Sigmoid colon (tissue), 7 donors: ENCODE results near the gene PPP4R4. TPM values are rescaled to one million over a fixed set of nuclear protein-coding genes. Genes with fewer than 3 reads are reported as not detected.

Experiments used
- DNase-seq: peaks from one replicate; pipeline ENCODE4 v3.0.0-alpha.2; 2019
- H3K27ac ChIP-seq, 4 donors: fragments of 200-600 bp; sonication (generic); one replicate each; pipeline ENCODE4 v1.5.1; 2016 to 2019; ENCODE audit warnings: mild to moderate bottlenecking in 1 of 4
- H3K27me3 ChIP-seq, 3 donors: fragments of 200-600 bp; sonication (generic); one replicate each; pipeline ENCODE4 v1.5.1; 2019; ENCODE audit warnings: mild to moderate bottlenecking in 1 of 3
- H3K36me3 ChIP-seq, 4 donors: fragments of 200-600 bp; sonication (generic); one replicate each; pipeline ENCODE4 v1.5.1; 2016 to 2019
- H3K4me1 ChIP-seq, 4 donors: fragments of 200-600 bp; sonication (generic); one replicate each; pipeline ENCODE4 v1.5.1; 2017 to 2019
- H3K4me3 ChIP-seq, 4 donors: fragments of 200-600 bp; sonication (generic); one replicate each; pipeline ENCODE4 v1.5.1; 2017 to 2019; ENCODE audit warnings: mild to moderate bottlenecking in 2 of 4, moderate library complexity in 1 of 4
- H3K9me3 ChIP-seq, 4 donors: fragments of 200-600 bp in 3 of 4; sonication (generic) in 3 of 4; one replicate each; pipeline versions ENCODE4 v1.5.1 to v1.6.1; 2013 to 2019
- EP300 ChIP-seq, 4 donors: sonication (generic); formaldehyde crosslinking; IDR thresholded peaks; one replicate each; pipeline ENCODE4 v1.6.1; 2017; ENCODE audit warnings: antibody characterized with exemption in 4 of 4
- POLR2A ChIP-seq, 2 donors: fragments of 450-650 bp; IDR thresholded peaks; one replicate each; pipeline ENCODE4 v1.6.1; 2016; ENCODE audit warnings: antibody characterized with exemption in 2 of 2, mild to moderate bottlenecking in 2 of 2, moderate library complexity in 2 of 2
- POLR2AphosphoS5 ChIP-seq, 4 donors: sonication (generic); formaldehyde crosslinking; IDR thresholded peaks; one replicate each; pipeline ENCODE4 v1.6.1; 2017; ENCODE audit warnings: antibody characterized with exemption in 4 of 4
- WGBS, 2 donors: extraction: QIAGEN DNeasy Blood & Tissue Kit; methylation state at CpG; one replicate each; pipeline ENCODE4 v1.1.7; 2013; 5-methylcytosine and 5-hydroxymethylcytosine counted together
- intact Hi-C: fragments of 100-400 bp; cut with DNase I; formaldehyde crosslinking; loops from one replicate; pipeline ENCODE4 v1.15.1; 2023
- polyA plus RNA-seq, 3 donors: library from polyadenylated mRNA; stranded (reverse); fragments of 200-250 nt; gene quantifications; one replicate each; pipeline ENCODE4 v1.2.3, GENCODE V29; 2013
- total RNA-seq, 4 donors: library from RNA; depleted of rRNA; stranded (reverse); fragments of >200 nt; gene quantifications; one replicate each; pipeline ENCODE4 v1.1.0, GENCODE V29; 2016
- TF ChIP-seq, protein P1 (sequence below), 4 experiments: fragments of 450-650 bp in 3 of 4; fragments of 200-600 bp in 1 of 4; IDR thresholded peaks; one replicate each; pipeline ENCODE4 v1.5.1; 2016 to 2019; ENCODE audit warnings: antibody characterized with exemption in 4 of 4, mild to moderate bottlenecking in 3 of 4, moderate library complexity in 2 of 4
- donor health status: healthy with polysubstance abuse.
- donor health status: Bipolar disorder and iron deficiency.
- donor health status: healthy.

PPP4R4 gene, protein sequence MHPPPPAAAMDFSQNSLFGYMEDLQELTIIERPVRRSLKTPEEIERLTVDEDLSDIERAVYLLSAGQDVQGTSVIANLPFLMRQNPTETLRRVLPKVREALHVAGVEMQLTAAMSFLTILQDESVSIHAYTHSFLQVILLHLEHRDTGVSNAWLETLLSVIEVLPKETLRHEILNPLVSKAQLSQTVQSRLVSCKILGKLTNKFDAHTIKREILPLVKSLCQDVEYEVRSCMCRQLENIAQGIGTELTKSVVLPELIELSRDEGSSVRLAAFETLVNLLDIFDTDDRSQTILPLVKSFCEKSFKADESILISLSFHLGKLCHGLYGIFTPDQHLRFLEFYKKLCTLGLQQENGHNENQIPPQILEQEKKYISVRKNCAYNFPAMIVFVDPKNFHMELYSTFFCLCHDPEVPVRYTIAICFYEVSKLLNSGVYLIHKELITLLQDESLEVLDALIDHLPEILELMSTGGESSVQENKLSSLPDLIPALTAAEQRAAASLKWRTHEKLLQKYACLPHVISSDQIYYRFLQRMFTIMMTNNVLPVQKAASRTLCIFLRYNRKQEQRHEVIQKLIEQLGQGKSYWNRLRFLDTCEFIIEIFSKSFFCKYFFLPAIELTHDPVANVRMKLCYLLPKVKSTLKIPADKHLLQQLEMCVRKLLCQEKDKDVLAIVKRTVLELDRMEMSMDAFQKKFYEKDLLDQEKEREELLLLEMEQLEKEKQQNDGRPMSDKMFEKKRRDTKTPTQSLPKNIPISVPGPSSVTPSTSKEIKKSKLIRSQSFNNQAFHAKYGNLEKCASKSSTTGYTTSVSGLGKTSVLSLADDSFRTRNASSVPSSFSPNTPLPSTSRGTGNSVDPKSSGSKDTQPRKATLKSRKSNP
- total RNA-seq = 1 to 10 TPM in 1 of 4 donors, under 1 TPM in 3; 0.27 to 3.0 (median 0.69) TPM
- under 1 TPM in 2 of 3 donors, not detected in 1; 0.07 to 0.60 TPM for polyA plus RNA-seq

DNA sequence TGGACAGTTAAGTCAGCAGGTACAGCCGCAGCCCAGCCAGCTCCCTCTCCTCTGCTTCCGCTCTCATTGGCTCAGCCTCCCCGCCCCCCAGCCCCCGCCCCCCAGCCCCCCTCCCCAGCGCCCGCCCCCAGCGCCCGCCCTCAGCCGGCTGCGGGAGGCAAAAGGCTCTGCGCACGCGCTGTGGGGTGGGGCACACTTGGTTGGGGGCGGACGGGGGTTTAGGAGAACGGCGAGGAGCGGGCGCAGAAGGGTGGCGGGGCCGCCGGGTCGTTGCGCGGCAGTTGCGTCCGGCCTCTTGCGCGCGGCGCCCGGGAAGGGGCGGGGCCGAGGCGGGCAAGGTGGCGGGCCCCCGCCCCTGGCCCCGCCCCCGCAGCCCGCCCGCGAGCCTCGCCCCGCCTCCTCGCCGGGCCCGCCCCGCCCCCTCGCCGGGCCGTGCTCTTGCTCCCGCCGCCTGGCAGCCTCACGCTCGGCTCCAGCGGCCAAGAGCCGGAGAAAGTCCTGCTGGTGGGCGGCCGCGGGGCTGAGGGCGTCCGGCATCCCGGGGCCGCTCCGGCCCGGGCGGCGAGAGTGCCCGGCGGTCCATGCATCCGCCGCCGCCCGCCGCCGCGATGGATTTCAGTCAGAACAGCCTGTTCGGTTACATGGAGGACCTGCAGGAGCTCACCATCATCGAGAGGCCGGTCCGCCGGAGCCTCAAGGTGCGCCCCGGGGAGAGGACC lies at the start of gene PPP4R4:
TSS of gene PPP4R4 (plus strand) at position 438 of the 719 bp plus-strand sequence. CDS start at position 582, 144 bp downstream.
- peak within 1 kb of the TSS in 3 of 4 donors; percentile 27 to 51 (median 36) for H3K27ac ChIP-seq
- peaks cover 0 to 22% (median 21%) of the 10 kb centered on the region in 4 donors for H3K4me1 ChIP-seq
- H3K36me3 ChIP-seq = no peaks in the 10 kb centered on the region
- H3K9me3 ChIP-seq = no peaks in the 10 kb centered on the region
- peaks cover 9 to 48% (median 38%) of the 10 kb centered on the region in 3 donors for H3K27me3 ChIP-seq
- DNase-seq = peak; percentile 90
- H3K4me3 ChIP-seq = peak within 1 kb of the TSS; percentile 48 to 63 (median 61)
- TF ChIP-seq, protein P1, sequence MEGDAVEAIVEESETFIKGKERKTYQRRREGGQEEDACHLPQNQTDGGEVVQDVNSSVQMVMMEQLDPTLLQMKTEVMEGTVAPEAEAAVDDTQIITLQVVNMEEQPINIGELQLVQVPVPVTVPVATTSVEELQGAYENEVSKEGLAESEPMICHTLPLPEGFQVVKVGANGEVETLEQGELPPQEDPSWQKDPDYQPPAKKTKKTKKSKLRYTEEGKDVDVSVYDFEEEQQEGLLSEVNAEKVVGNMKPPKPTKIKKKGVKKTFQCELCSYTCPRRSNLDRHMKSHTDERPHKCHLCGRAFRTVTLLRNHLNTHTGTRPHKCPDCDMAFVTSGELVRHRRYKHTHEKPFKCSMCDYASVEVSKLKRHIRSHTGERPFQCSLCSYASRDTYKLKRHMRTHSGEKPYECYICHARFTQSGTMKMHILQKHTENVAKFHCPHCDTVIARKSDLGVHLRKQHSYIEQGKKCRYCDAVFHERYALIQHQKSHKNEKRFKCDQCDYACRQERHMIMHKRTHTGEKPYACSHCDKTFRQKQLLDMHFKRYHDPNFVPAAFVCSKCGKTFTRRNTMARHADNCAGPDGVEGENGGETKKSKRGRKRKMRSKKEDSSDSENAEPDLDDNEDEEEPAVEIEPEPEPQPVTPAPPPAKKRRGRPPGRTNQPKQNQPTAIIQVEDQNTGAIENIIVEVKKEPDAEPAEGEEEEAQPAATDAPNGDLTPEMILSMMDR (IDR thresholded peaks at IDR 0.05) = no peak
- no peak for TF ChIP-seq POLR2AphosphoS5 (IDR thresholded peaks at IDR 0.05)
- TF ChIP-seq EP300 (IDR thresholded peaks at IDR 0.05) = no peak
- TF ChIP-seq POLR2A (IDR thresholded peaks at IDR 0.05) = no peak
- intact Hi-C loops = loop anchor here (2.0 to 10.0 kb wide), 4 partner anchors 37 to 379 kb away; partner anchors contain the start of genes DDX24, IFI27L1 and OTUB2
- WGBS, 2 donors = 0 to 1% methylated on average over 82 to 84 of the region's 84 CpGs

DNA sequence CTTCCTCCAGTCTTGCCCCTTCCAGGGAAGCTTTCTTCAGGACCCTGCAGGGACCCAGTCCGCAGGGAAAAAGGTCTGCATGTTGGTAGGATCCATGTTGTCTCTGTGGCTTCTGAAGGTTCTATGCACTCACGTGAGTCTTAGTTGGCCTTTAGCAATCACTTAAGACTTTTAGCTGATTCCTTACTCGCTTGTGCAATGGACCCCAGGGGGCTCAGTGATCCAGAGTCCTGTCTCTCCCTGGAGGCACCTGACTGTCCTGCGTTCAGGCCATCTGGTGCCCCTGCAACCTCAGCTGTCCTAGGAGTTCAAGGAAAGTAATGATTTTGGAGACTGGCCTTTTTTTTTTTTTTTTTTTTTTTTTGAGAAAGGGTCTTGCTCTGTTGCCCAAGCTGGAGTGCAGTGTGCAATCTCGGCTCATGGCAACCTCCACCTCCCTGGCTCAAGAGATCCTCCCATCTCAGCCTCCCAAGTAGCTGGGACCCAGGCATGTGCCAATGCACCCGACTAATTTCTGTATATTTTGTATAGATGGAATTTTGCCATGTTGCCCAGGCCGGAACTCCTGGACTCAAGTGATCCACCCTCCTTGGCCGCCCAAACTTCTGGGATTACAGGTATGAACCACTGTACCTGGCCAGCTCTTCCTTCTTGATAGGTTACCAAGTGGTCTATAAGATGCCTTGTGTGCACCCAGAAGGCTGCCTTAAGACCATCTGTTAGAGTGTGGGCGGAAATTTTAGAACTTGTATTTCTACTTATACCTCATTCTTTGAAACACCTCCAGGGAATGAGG lies 49.3 kb upstream of the PPP4R4 start:
- Histone ChIP-seq H3K27ac (no peak overlapping the region), H3K4me3 (no peak overlapping the region), H3K36me3 (no peaks in the 10 kb centered on the region), H3K9me3 (peaks cover 0 to 5% (median 3%) of the 10 kb centered on the region in 4 donors), H3K4me1 (peaks cover 0 to 12% (median 8%) of the 10 kb centered on the region in 4 donors), H3K27me3 (no peaks in the 10 kb centered on the region)
- 92 to 96% methylated on average over 9 of the region's 9 CpGs for WGBS, 2 donors
- TF ChIP-seq EP300 (IDR thresholded peaks at IDR 0.05) = no peak
- TF ChIP-seq POLR2A (IDR thresholded peaks at IDR 0.05) = no peak
- TF ChIP-seq, protein P1 (IDR thresholded peaks at IDR 0.05) = no peak
- no peak for TF ChIP-seq POLR2AphosphoS5 (IDR thresholded peaks at IDR 0.05)
- peak; percentile 43 for DNase-seq
- intact Hi-C loops = no loop called here

DNA sequence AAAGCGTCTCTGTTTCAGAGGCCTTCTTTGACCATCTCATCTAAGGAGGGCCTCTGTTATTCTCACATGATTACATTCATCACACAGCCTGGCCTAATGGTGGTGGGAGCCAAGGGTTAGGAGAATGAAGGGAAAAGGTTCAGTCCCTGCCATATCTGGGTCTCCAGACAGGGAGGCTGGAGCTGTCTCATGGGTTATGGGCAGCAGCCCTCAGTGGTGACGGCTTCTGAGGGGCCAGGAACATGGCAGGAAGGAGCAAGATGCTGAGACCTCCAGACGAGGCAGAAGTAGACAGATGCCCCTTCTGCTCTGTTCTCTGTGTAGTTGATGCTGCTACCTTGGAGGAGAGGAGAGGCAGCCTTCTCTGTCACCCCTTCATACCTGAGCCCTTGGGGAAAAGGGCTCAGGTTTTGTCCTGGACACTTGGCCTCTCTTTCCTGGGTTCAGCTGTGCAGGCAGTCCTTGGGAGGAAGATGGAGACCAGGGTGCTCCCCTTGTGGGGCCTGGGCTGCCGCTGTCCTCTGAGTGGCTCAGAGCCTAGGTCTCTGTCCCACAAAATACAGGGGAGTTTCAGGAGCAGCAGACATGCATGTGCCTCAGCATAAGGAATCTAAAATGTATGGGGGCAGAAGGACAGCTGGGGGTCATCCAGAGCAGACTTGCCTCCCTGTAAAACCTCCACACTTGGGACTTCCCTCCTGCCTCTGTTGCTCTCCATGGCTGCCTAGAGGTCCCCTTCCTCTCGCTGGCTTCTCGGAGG lies 48.3 kb upstream of the PPP4R4 start:
- 90 to 96% methylated on average over 6 of the region's 6 CpGs for WGBS, 2 donors
- no peaks in the 10 kb centered on the region for H3K36me3 ChIP-seq
- intact Hi-C loops = no loop called here

More for the DNA sequence above, 48.3 kb upstream of the PPP4R4 start:
- Histone ChIP-seq H3K4me1 (peaks cover 0 to 20% (median 12%) of the 10 kb centered on the region in 4 donors), H3K27ac (no peak overlapping the region), H3K4me3 (no peak overlapping the region), H3K9me3 (no peaks in the 10 kb centered on the region), H3K27me3 (no peaks in the 10 kb centered on the region)
- TF ChIP-seq POLR2A (IDR thresholded peaks at IDR 0.05) (no peak), POLR2AphosphoS5 (IDR thresholded peaks at IDR 0.05) (no peak), EP300 (IDR thresholded peaks at IDR 0.05) (no peak)
- TF ChIP-seq, protein P1 (IDR thresholded peaks at IDR 0.05) = no peak
- DNase-seq = peak; percentile 24
